Astrocyte (in vitro differentiated cells and primary cell): ENCODE results near the gene SZRD1.

ENCODE experiments used
- CTCF ChIP-seq: IDR thresholded peaks from 2 replicates; pipeline ENCODE4 v1.5.1; 2011; ENCODE audit warnings: low read depth, mild to moderate bottlenecking, inconsistent platforms, low read length, moderate library complexity; ENCODE audit not compliant: insufficient read depth
- EZH2 ChIP-seq: IDR thresholded peaks from 2 replicates; pipeline ENCODE4 v1.6.1; 2012; ENCODE audit warnings: mild to moderate bottlenecking, low read length, inconsistent platforms; ENCODE audit not compliant: insufficient read depth

- TF ChIP-seq CTCF (no peak), EZH2 (no peak)
Observed at GRCh38 chr1:16326833-16327404, 40.1 kb upstream of the SZRD1 start.
